ENCODE measurements around the gene UGT1A6.
"Not testable (repeated sequence)": the region's sequence is repeated elsewhere in the genome, so short reads cannot be mapped to it uniquely, and the experiment has no call there.

The UGT1A6 gene

GRCh38 chr2:233736868-233737653 is 44.4 kb downstream of the UGT1A6 start:
- not testable (repeated sequence) for DNase-seq

- DNase-seq: no peak
These were observed 48.2 kb downstream of the UGT1A6 start for GRCh38 chr2:233740870-233741269.

- DNase-seq: no peak
These were observed 51.0 kb downstream of the UGT1A6 start for GRCh38 chr2:233743464-233744259.

- DNase-seq: no peak
These were observed 52.5 kb downstream of the UGT1A6 start for GRCh38 chr2:233745073-233745755.

GRCh38 chr2:233745838-233746237 is 53.1 kb downstream of the UGT1A6 start:
- DNase-seq: not testable (repeated sequence)

- no peak for DNase-seq
These were observed 54.0 kb downstream of the UGT1A6 start for GRCh38 chr2:233746475-233747282.

GRCh38 chr2:233747283-233747544 is 54.5 kb downstream of the UGT1A6 start:
- DNase-seq: no peak

GRCh38 chr2:233750689-233751088 is 58.0 kb downstream of the UGT1A6 start:
- not testable (repeated sequence) for DNase-seq

- not testable (repeated sequence) for DNase-seq
These were observed 58.7 kb downstream of the UGT1A6 start for GRCh38 chr2:233751212-233752009.

GRCh38 chr2:233754872-233755611 is 62.4 kb downstream of the UGT1A6 start:
- DNase-seq: no peak

- no peak for DNase-seq
These were observed 63.9 kb downstream of the UGT1A6 start for GRCh38 chr2:233756429-233757081.

- DNase-seq: no peak
These were observed 65.5 kb downstream of the UGT1A6 start for GRCh38 chr2:233758141-233758540.

GRCh38 chr2:233758849-233759248 is 66.2 kb downstream of the UGT1A6 start:
- no peak for DNase-seq

GRCh38 chr2:233760043-233760442 is 67.4 kb downstream of the UGT1A6 start, which contains the start of gene UGT1A1:
UGT1A1 (plus strand) TSS chr2:233760270; CDS start chr2:233760288, 18 bp downstream.
- no peak for DNase-seq

- DNase-seq: no peak
These were observed 68.5 kb downstream of the UGT1A6 start for GRCh38 chr2:233761040-233761769.

GRCh38 chr2:233764264-233764663 is 71.6 kb downstream of the UGT1A6 start:
- no peak for DNase-seq

- DNase-seq: no peak
These were observed 72.1 kb downstream of the UGT1A6 start for GRCh38 chr2:233764761-233765160.

- no peak for DNase-seq
These were observed 73.7 kb downstream of the UGT1A6 start for GRCh38 chr2:233766416-233766815.

- no peak for DNase-seq
These were observed 75.4 kb downstream of the UGT1A6 start for GRCh38 chr2:233768076-233768475.

- DNase-seq: no peak
These were observed 76.6 kb downstream of the UGT1A6 start for GRCh38 chr2:233769260-233769659.

All from stimulated activated CD4-positive, alpha-beta T cell treated with anti-CD3 and anti-CD28 coated beads, Interleukin-4, amount 100 ng/mL, for 1 hour (primary cell).